ENCODE results near the gene LUZP2. TPM values are rescaled to one million over a fixed set of nuclear protein-coding genes. Genes with fewer than 3 reads are reported as not detected.
A peak's percentile ranks its signal among the peaks of the same experiment; 100 is the strongest.

Gene LUZP2
- total and polyA plus RNA-seq, 9 of the 15 experiments (the other 6 are each of a cell fraction or from before 2014, with no cell fraction given): not detected

DNA sequence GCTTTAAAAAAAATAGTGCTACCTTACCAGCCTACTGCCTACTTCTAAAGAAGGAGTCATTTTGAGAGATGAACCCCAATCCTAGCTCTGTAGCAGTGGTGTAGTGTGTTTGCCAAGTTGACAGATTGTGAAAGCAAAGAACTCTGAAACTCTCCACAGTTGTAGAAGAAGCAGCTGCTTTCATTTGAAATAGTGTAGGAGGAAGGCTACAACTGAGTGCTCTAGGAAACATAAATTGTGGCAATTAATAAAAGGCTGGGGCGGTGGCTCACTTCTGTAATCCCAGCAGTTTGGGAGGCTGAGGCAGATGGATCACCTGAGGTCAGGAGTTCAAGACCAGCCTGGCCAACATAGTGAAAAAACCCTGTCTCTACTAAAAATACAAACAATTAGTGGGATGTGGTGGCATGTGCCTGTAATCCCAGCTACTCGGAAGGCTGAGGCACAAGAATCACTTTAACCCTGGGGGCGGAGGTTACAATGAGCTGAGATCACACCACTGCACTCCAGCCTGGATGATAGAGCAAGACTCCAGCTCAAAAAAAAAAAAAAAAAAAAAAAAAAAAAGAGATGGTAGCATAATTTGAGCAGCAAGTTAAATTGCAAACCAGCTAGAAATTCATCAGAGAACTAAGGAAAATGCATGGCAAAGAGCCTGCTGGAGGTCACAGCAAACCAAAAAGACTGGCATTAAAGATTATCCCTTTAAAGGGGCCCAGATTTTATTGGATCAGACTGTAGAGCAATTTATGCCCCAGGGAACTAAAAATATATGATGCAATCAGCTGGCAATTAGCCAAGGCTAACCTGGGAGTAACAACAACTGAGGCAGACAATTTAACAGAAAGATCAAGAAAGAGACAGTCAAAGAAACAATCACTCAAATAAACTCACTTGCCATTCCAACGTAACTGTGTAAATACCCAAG lies 112.6 kb downstream of the LUZP2 start:
- 0% methylated on average over 4 of the region's 4 CpGs for WGBS (ENCODE audit: insufficient coverage, low coverage, missing lambda C conversion rate)
- H2AFZ ChIP-seq (ENCODE audit: low read depth, low read length): no peak overlapping the region
- intact Hi-C loops (cut with micrococcal nuclease) (no loop called here), in situ Hi-C loops (cut with MboI) (no loop called here)
- BruUV-seq (replicated peaks): no TSS peak
- CTCF ChIA-PET (ENCODE audit: low intra/inter-chr PET ratio): no interaction called here
- no peak overlapping the region for H3K4me3 ChIP-seq
- H3K9ac ChIP-seq (ENCODE audit: insufficient read depth in 1 of 2, low read depth in 2 of 2, low read length in 2 of 2): no peak overlapping the region
- no peaks in the 10 kb centered on the region for H3K4me1 ChIP-seq (replicated peaks in 1 of 2; ENCODE audit: control insufficient read depth in 2 of 2, insufficient read depth in 2 of 2, low read length in 2 of 2)
- H3K4me2 ChIP-seq (ENCODE audit: insufficient read depth, low read length): no peak overlapping the region
- POLR2A ChIA-PET: no interaction called here
- FAIRE-seq (no peak), ATAC-seq (no peak), DNase-seq (ENCODE audit: extremely low read depth in 1 of 4, low spot score in 3 of 4) (no peak)
- no peaks in the 10 kb centered on the region for H3K79me2 ChIP-seq (ENCODE audit: control insufficient read depth, insufficient read depth, low read length)
- H3K9me1 ChIP-seq (ENCODE audit: control insufficient read depth, insufficient read depth, low read length): no peaks in the 10 kb centered on the region
- H3K36me3 ChIP-seq (ENCODE audit: control insufficient read depth, insufficient read depth, low read length): no peaks in the 10 kb centered on the region
- H3K27me3 ChIP-seq (ENCODE audit: control insufficient read depth in 2 of 2, insufficient read depth in 2 of 2, low read length in 2 of 2): no peaks in the 10 kb centered on the region
- no peak overlapping the region for H3K27ac ChIP-seq (ENCODE audit: extremely low read depth, low read depth, low read length)
- no peak for TF ChIP-seq NFE2L1 (tag; IDR thresholded peaks at IDR 0.05; ENCODE audit: borderline replicate concordance, low read depth)
- TF ChIP-seq ASH1L (IDR thresholded peaks at IDR 0.05; ENCODE audit: borderline replicate concordance, low read depth, partially characterized antibody): no peak
- no peak for TF ChIP-seq ARHGAP35 (IDR thresholded peaks at IDR 0.05; ENCODE audit: partially characterized antibody)
- TF ChIP-seq ILF3 (IDR thresholded peaks at IDR 0.05; ENCODE audit: borderline replicate concordance): no peak
- TF ChIP-seq ZNF436 (CRISPR knock-in tag; IDR thresholded peaks at IDR 0.05): no peak
- no peak for TF ChIP-seq HMGN3 (IDR thresholded peaks at IDR 0.05; ENCODE audit: borderline replicate concordance, extremely low read depth, insufficient read length, low read depth, low read length)
- TF ChIP-seq HOMEZ (CRISPR knock-in tag; IDR thresholded peaks at IDR 0.05): no peak
- no peak for TF ChIP-seq CEBPG (CRISPR knock-in tag; IDR thresholded peaks at IDR 0.05)
- TF ChIP-seq CEBPG (tag; conservative IDR thresholded peaks at IDR 0.05 in 1 of 2, IDR thresholded peaks at IDR 0.05 in 1 of 2): peak in 1 of 2 experiments; percentile 58; a peak in 2 of 4 replicates
- TF ChIP-seq NFIC (IDR thresholded peaks at IDR 0.05): peak; percentile 7; the same call in 1 of the 2 replicates
- no peaks in the 10 kb centered on the region for H4K20me1 ChIP-seq (replicated peaks; ENCODE audit: control insufficient read depth, insufficient read depth, low read length)
- no peaks in the 10 kb centered on the region for H3K9me3 ChIP-seq (replicated peaks; ENCODE audit: control insufficient read depth, insufficient read depth, low read depth, low read length)
